HAP-1 (cell line): Measurements from ENCODE around the gene CC2D1A.
A peak's percentile ranks its signal among the peaks of the same experiment; 100 is the strongest.

Experiments
- DNase-seq, 2 experiments: peaks; one replicate each; pipeline ENCODE4 v3.0.0-alpha.2; 2016 to 2020; ENCODE audit warnings: low spot score in 2 of 2
- H3K27me3 ChIP-seq: fragments of 250-450 bp; sonication (Bioruptor Pico); 2 replicates; pipeline ENCODE4 v1.5.1; 2020; ENCODE audit warnings: low read depth, mild to moderate bottlenecking, moderate library complexity
- H3K36me3 ChIP-seq: fragments of 250-450 bp; sonication (Bioruptor Pico); replicated peaks from 2 replicates; pipeline ENCODE4 v1.5.1; 2020; ENCODE audit warnings: mild to moderate bottlenecking
- H3K4me1 ChIP-seq: fragments of 250-450 bp; sonication (Bioruptor Pico); 2 replicates; pipeline ENCODE4 v1.5.1; 2020; ENCODE audit warnings: mild to moderate bottlenecking
- H3K4me3 ChIP-seq: fragments of 250-450 bp; sonication (Bioruptor Pico); 2 replicates; pipeline ENCODE4 v1.5.1; 2020; ENCODE audit warnings: mild to moderate bottlenecking, moderate library complexity
- H3K9me3 ChIP-seq: fragments of 250-450 bp; sonication (Bioruptor Pico); 2 replicates; pipeline ENCODE4 v1.5.1; 2020; ENCODE audit warnings: mild to moderate bottlenecking, moderate library complexity
- in situ Hi-C: fragments of 300-500 bp; cut with MboI; formaldehyde crosslinking; loops from 3 replicates; pipeline ENCODE4 v1.14.3; 2020; ENCODE audit warnings: low sequenced_read_pairs, inconsistent platforms, mixed read lengths

CC2D1A gene

GRCh38 chr19:13926715-13927114, 20.7 kb downstream of the CC2D1A start:
- Histone ChIP-seq H3K4me1 (no peaks in the 10 kb centered on the region), H3K27me3 (no peaks in the 10 kb centered on the region), H3K9me3 (no peaks in the 10 kb centered on the region), H3K36me3 (peaks cover 51% of the 10 kb centered on the region), H3K4me3 (no peak overlapping the region)
- in situ Hi-C loops = no loop called here
- DNase-seq = no peak

- H3K36me3 ChIP-seq = peaks cover 28% of the 10 kb centered on the region
- H3K27me3 ChIP-seq = no peaks in the 10 kb centered on the region
- H3K4me1 ChIP-seq = no peaks in the 10 kb centered on the region
- in situ Hi-C loops = no loop called here
- DNase-seq = no peak
- H3K9me3 ChIP-seq = no peaks in the 10 kb centered on the region
- H3K4me3 ChIP-seq = no peak overlapping the region
Measured at GRCh38 chr19:13929340-13929739, 23.3 kb downstream of the CC2D1A start.

- Histone ChIP-seq H3K4me3 (no peak overlapping the region), H3K9me3 (no peaks in the 10 kb centered on the region), H3K36me3 (peaks cover 22% of the 10 kb centered on the region), H3K4me1 (no peaks in the 10 kb centered on the region), H3K27me3 (no peaks in the 10 kb centered on the region)
- in situ Hi-C loops = no loop called here
- DNase-seq = no peak
Measured at GRCh38 chr19:13929956-13930355, 24.0 kb downstream of the CC2D1A start.

- H3K9me3 ChIP-seq = no peaks in the 10 kb centered on the region
- peaks cover 18% of the 10 kb centered on the region for H3K36me3 ChIP-seq
- H3K4me3 ChIP-seq = no peak overlapping the region
- in situ Hi-C loops = no loop called here
- H3K4me1 ChIP-seq = no peaks in the 10 kb centered on the region
- no peak for DNase-seq
- no peaks in the 10 kb centered on the region for H3K27me3 ChIP-seq
Measured at GRCh38 chr19:13930402-13930801, 24.4 kb downstream of the CC2D1A start.

- Histone ChIP-seq H3K9me3 (no peaks in the 10 kb centered on the region), H3K4me3 (no peak overlapping the region), H3K4me1 (no peaks in the 10 kb centered on the region), H3K36me3 (peaks cover 11% of the 10 kb centered on the region), H3K27me3 (no peaks in the 10 kb centered on the region)
- DNase-seq = no peak
- in situ Hi-C loops = no loop called here
Measured at GRCh38 chr19:13931391-13932148, 25.6 kb downstream of the CC2D1A start.

GRCh38 chr19:13932149-13932637, 26.2 kb downstream of the CC2D1A start:
- no peaks in the 10 kb centered on the region for H3K4me1 ChIP-seq
- H3K4me3 ChIP-seq = no peak overlapping the region
- H3K36me3 ChIP-seq = peaks cover 6% of the 10 kb centered on the region; the same call in 1 of the 2 replicates
- in situ Hi-C loops = no loop called here
- DNase-seq = no peak
- no peaks in the 10 kb centered on the region for H3K27me3 ChIP-seq
- H3K9me3 ChIP-seq = no peaks in the 10 kb centered on the region

GRCh38 chr19:13932911-13933393, 27.0 kb downstream of the CC2D1A start:
- H3K4me1 ChIP-seq = no peaks in the 10 kb centered on the region
- DNase-seq = no peak
- H3K4me3 ChIP-seq = no peak overlapping the region
- H3K9me3 ChIP-seq = no peaks in the 10 kb centered on the region
- H3K36me3 ChIP-seq = peaks cover 3% of the 10 kb centered on the region; the same call in 1 of the 2 replicates
- no peaks in the 10 kb centered on the region for H3K27me3 ChIP-seq
- in situ Hi-C loops = no loop called here

GRCh38 chr19:13934785-13935109, 28.7 kb downstream of the CC2D1A start:
- Histone ChIP-seq H3K4me1 (no peaks in the 10 kb centered on the region), H3K4me3 (no peak overlapping the region), H3K9me3 (no peaks in the 10 kb centered on the region), H3K27me3 (no peaks in the 10 kb centered on the region), H3K36me3 (no peaks in the 10 kb centered on the region; the same call in 1 of the 2 replicates)
- DNase-seq = no peak
- in situ Hi-C loops = no loop called here

GRCh38 chr19:13935765-13936510, 29.9 kb downstream of the CC2D1A start:
- H3K9me3 ChIP-seq = no peaks in the 10 kb centered on the region
- no peak overlapping the region for H3K4me3 ChIP-seq
- no peaks in the 10 kb centered on the region for H3K4me1 ChIP-seq
- no peaks in the 10 kb centered on the region; the same call in 1 of the 2 replicates for H3K36me3 ChIP-seq
- in situ Hi-C loops = no loop called here
- H3K27me3 ChIP-seq = no peaks in the 10 kb centered on the region
- DNase-seq = peak in 1 of 2 experiments; percentile 44

GRCh38 chr19:13937479-13938300, 31.7 kb downstream of the CC2D1A start:
- DNase-seq = no peak
- in situ Hi-C loops = no loop called here
- Histone ChIP-seq H3K9me3 (no peaks in the 10 kb centered on the region), H3K36me3 (no peaks in the 10 kb centered on the region), H3K27me3 (no peaks in the 10 kb centered on the region), H3K4me3 (no peak overlapping the region), H3K4me1 (no peaks in the 10 kb centered on the region)

- H3K4me1 ChIP-seq = no peaks in the 10 kb centered on the region
- in situ Hi-C loops = no loop called here
- H3K27me3 ChIP-seq = no peaks in the 10 kb centered on the region
- no peak for DNase-seq
- H3K36me3 ChIP-seq = no peaks in the 10 kb centered on the region
- no peaks in the 10 kb centered on the region for H3K9me3 ChIP-seq
- no peak within 1 kb of the TSS for H3K4me3 ChIP-seq
Measured at GRCh38 chr19:13938301-13939064, 32.5 kb downstream of the CC2D1A start, which contains the start of gene PODNL1. Gene PODNL1 (minus strand): TSS chr19:13938417. CDS start chr19:13938181, 236 bp downstream.

GRCh38 chr19:13942023-13942684, 36.2 kb downstream of the CC2D1A start:
- Histone ChIP-seq H3K27me3 (no peaks in the 10 kb centered on the region), H3K4me1 (no peaks in the 10 kb centered on the region), H3K9me3 (no peaks in the 10 kb centered on the region), H3K36me3 (no peaks in the 10 kb centered on the region), H3K4me3 (no peak overlapping the region)
- no peak for DNase-seq
- in situ Hi-C loops = no loop called here
